ENCODE data around the gene STK10.
"Not testable (repeated sequence)": the region's sequence is repeated elsewhere in the genome, so short reads cannot be mapped to it uniquely, and the experiment has no call there.

STK10 gene

DNA sequence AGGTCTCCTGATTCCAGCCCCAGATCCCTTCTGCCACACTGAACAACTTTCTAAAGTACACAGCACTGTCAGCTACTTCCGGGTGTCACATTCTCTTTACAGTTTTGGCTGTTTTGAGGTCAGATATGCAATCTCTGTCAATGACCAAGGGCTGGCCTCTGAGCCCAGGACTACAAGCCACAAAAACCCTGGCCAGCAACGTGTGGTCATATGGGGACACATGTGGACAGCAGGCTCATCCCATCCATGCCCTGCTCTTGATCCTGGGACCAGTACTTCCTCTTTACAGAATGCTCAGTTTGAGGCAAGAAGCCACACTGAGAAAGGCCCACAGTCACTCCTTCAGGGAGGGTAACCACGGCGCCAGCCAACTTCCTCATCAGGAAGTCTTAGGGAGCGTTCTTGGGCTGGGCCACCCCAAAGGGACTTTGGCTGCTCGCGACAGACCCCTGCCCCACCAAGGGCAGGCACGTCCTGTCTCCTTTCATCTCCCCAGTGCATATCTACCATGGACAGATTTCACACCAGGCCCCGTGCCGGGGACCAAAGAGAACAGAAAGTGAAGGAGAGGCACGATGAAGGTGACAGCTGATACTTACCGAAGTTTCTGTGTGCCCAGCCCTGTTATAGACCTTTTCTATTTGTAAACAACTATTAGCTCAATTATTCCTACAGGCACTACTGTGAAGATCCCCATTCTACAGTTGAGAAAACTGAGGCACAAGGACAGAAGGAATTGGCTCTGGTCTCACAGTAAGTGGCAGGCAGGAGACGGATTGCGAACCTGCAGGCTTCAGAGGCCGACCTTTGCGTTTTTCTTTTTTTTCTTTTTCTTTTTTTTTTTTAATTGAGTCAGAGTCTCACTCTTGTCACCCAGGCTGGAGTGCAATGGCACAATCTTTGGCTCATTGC is 37.3 kb downstream of the STK10 start:
- no peak for TF ChIP-seq CTCF (IDR thresholded peaks at IDR 0.05; ENCODE audit: low read depth, low read length)
- no peak for TF ChIP-seq EZH2phosphoT487 (IDR thresholded peaks at IDR 0.05; ENCODE audit: low read depth)
- Histone ChIP-seq H3K79me2 (ENCODE audit: low read length) (peaks cover 26% of the 10 kb centered on the region), H3K27me3 (ENCODE audit: low read depth, low read length) (no peaks in the 10 kb centered on the region), H3K9me3 (ENCODE audit: insufficient read depth, low read length) (no peaks in the 10 kb centered on the region), H2AFZ (ENCODE audit: low read depth, low read length) (no peak overlapping the region), H3K4me2 (ENCODE audit: low read length) (peak overlapping the region; percentile 52), H3K27ac (ENCODE audit: low read length) (peak overlapping the region; percentile 55), H3K4me1 (ENCODE audit: low read length) (peaks cover 31% of the 10 kb centered on the region), H3K36me3 (replicated peaks; ENCODE audit: low read depth, low read length) (peaks cover 39% of the 10 kb centered on the region), H4K20me1 (ENCODE audit: insufficient read depth, low read length) (peaks cover 19% of the 10 kb centered on the region), H3K4me3 (ENCODE audit: low read length) (no peak overlapping the region), H3K9ac (ENCODE audit: low read length) (no peak overlapping the region)

DNA sequence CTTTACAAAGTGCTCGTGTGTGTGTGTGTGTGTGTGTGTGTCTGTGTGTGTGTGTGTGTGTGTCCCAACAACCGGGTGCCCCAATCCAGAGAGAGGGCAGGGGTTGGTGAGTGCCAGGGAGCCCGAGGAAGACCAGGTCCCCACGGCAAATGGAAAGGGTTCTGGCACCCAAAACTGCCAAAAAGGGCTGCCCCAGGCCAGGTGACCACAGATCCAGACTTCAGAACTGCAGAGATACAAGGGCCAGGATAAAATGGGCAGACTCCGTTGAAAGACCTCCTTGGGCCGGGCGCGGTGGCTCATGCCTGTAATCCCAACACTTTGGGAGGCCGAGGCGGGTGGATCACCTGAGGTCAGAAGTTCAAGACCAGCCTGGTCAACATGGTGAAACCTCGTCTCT is 38.5 kb downstream of the STK10 start:
- not testable (repeated sequence) for H3K9me3 ChIP-seq (ENCODE audit: insufficient read depth, low read length); H3K4me2 ChIP-seq (ENCODE audit: low read length); H3K27ac ChIP-seq (ENCODE audit: low read length); H2AFZ ChIP-seq (ENCODE audit: low read depth, low read length); H3K4me3 ChIP-seq (ENCODE audit: low read length); H3K27me3 ChIP-seq (ENCODE audit: low read depth, low read length); H3K9ac ChIP-seq (ENCODE audit: low read length)
- H3K36me3 ChIP-seq (replicated peaks; ENCODE audit: low read depth, low read length) = peaks cover 35% of the 10 kb centered on the region
- peaks cover 37% of the 10 kb centered on the region for H3K79me2 ChIP-seq (ENCODE audit: low read length)
- H3K4me1 ChIP-seq (ENCODE audit: low read length) = peaks cover 35% of the 10 kb centered on the region
- peaks cover 18% of the 10 kb centered on the region for H4K20me1 ChIP-seq (ENCODE audit: insufficient read depth, low read length)

- peaks cover 39% of the 10 kb centered on the region for H3K4me1 ChIP-seq (ENCODE audit: low read length)
- no peaks in the 10 kb centered on the region for H3K27me3 ChIP-seq (ENCODE audit: low read depth, low read length)
- H2AFZ ChIP-seq (ENCODE audit: low read depth, low read length) = no peak overlapping the region
- H3K9ac ChIP-seq (ENCODE audit: low read length) = no peak overlapping the region
- no peak overlapping the region for H3K4me3 ChIP-seq (ENCODE audit: low read length)
- H3K4me2 ChIP-seq (ENCODE audit: low read length) = no peak overlapping the region
- no peaks in the 10 kb centered on the region for H3K9me3 ChIP-seq (ENCODE audit: insufficient read depth, low read length)
- H3K27ac ChIP-seq (ENCODE audit: low read length) = no peak overlapping the region
- peaks cover 31% of the 10 kb centered on the region for H3K36me3 ChIP-seq (replicated peaks; ENCODE audit: low read depth, low read length)
- peaks cover 37% of the 10 kb centered on the region for H3K79me2 ChIP-seq (ENCODE audit: low read length)
- TF ChIP-seq CTCF (IDR thresholded peaks at IDR 0.05; ENCODE audit: low read depth, low read length) = no peak
- peaks cover 15% of the 10 kb centered on the region for H4K20me1 ChIP-seq (ENCODE audit: insufficient read depth, low read length)
Measured at GRCh38 chr5:172149073-172149472, 39.0 kb downstream of the STK10 start.

DNA sequence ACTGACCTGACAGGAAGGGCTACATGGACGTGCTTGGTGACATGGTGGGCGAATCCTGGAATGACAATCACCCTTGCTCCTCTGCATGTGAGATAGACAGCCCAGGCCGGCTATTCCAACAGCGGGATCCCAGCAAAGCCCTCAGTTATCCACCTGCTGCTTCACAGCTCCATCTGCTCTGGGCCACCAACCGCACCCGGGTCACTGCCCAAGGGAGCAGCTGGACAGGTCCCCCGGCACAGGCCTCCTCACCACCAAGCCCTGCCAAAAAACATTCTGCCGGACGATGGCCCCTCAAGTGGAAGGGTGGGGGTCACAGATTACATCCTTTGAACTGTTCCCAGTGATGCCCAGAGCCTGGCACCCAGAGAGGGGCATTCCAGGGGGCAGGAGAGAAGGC is 39.6 kb downstream of the STK10 start:
- peaks cover 40% of the 10 kb centered on the region for H3K79me2 ChIP-seq (ENCODE audit: low read length)
- no peaks in the 10 kb centered on the region for H3K27me3 ChIP-seq (ENCODE audit: low read depth, low read length)
- H3K4me3 ChIP-seq (ENCODE audit: low read length) = no peak overlapping the region
- no peak overlapping the region for H3K4me2 ChIP-seq (ENCODE audit: low read length)
- no peaks in the 10 kb centered on the region for H3K9me3 ChIP-seq (ENCODE audit: insufficient read depth, low read length)
- H3K4me1 ChIP-seq (ENCODE audit: low read length) = peaks cover 41% of the 10 kb centered on the region
- no peak for TF ChIP-seq EZH2phosphoT487 (IDR thresholded peaks at IDR 0.05; ENCODE audit: low read depth)
- no peak for TF ChIP-seq CTCF (IDR thresholded peaks at IDR 0.05; ENCODE audit: low read depth, low read length)
- no peak overlapping the region for H2AFZ ChIP-seq (ENCODE audit: low read depth, low read length)
- no peak overlapping the region for H3K9ac ChIP-seq (ENCODE audit: low read length)
- peaks cover 28% of the 10 kb centered on the region for H3K36me3 ChIP-seq (replicated peaks; ENCODE audit: low read depth, low read length)
- no peak overlapping the region for H3K27ac ChIP-seq (ENCODE audit: low read length)
- peaks cover 15% of the 10 kb centered on the region for H4K20me1 ChIP-seq (ENCODE audit: insufficient read depth, low read length)

Data from OCI-LY3 (cell line).